ENCODE data around the gene FOXP1. TPM values are rescaled to one million over a fixed set of nuclear protein-coding genes. Genes with fewer than 3 reads are reported as not detected.

FOXP1 gene
- total RNA-seq, 1 experiment from 2014 or later = 75.3 TPM

GRCh38 chr3:71360764-71361163, 222.8 kb downstream of the FOXP1 start:
- Histone ChIP-seq H3K14ac (ENCODE audit: insufficient read depth, low read length) (no peak overlapping the region), H2BK15ac (ENCODE audit: low read depth, low read length) (no peak overlapping the region), H2BK12ac (ENCODE audit: insufficient read length, low read depth, low read length) (no peak overlapping the region), H3K23ac (ENCODE audit: insufficient read length, low read depth, low read length) (no peak overlapping the region), H2AFZ (ENCODE audit: low read length) (no peak overlapping the region), H4K20me1 (ENCODE audit: control insufficient read depth, insufficient read depth, insufficient read length) (no peaks in the 10 kb centered on the region), H2BK20ac (ENCODE audit: low read depth, low read length, poor library complexity, severe bottlenecking) (no peak overlapping the region), H3K4ac (ENCODE audit: low read depth, low read length) (no peak overlapping the region), H4K8ac (replicated peaks; ENCODE audit: insufficient read length, low read depth, low read length) (no peak overlapping the region), H2BK120ac (ENCODE audit: low read depth, low read length, poor library complexity, severe bottlenecking) (no peak overlapping the region), H3K18ac (ENCODE audit: insufficient read length, low read depth, low read length) (no peak overlapping the region), H3T11ph (ENCODE audit: low read length) (no peak overlapping the region), H3K79me2 (ENCODE audit: insufficient read depth, low read length) (no peaks in the 10 kb centered on the region), H3K9ac (ENCODE audit: extremely low read depth, insufficient read length, low read length) (no peak overlapping the region), H3K23me2 (ENCODE audit: insufficient read length, low read depth, low read length, poor library complexity, severe bottlenecking) (no peaks in the 10 kb centered on the region), H3K79me1 (ENCODE audit: insufficient read depth, low read depth, low read length, poor library complexity, severe bottlenecking) (no peaks in the 10 kb centered on the region), H3K4me2 (ENCODE audit: insufficient read depth, insufficient read length, low read length) (no peak overlapping the region), H4K91ac (ENCODE audit: insufficient read length, low read depth, low read length) (no peak overlapping the region), H2BK5ac (ENCODE audit: insufficient read length, low read length) (no peak overlapping the region), H3K27ac (ENCODE audit: insufficient read length, low read depth, low read length) (no peak overlapping the region), H2AK5ac (ENCODE audit: insufficient read length, low read length) (no peak overlapping the region), H3K4me1 (ENCODE audit: insufficient read depth, low read length) (no peaks in the 10 kb centered on the region; the same call in 1 of the 2 replicates), H3K56ac (ENCODE audit: insufficient read length, low read depth, low read length) (no peak overlapping the region), H4K5ac (ENCODE audit: insufficient read length, low read depth, low read length) (no peak overlapping the region), H3K9me3 (ENCODE audit: control insufficient read depth, low read depth, low read length) (no peaks in the 10 kb centered on the region), H3K27me3 (ENCODE audit: insufficient read depth, low read length) (no peaks in the 10 kb centered on the region)
- TF ChIP-seq, protein P1, sequence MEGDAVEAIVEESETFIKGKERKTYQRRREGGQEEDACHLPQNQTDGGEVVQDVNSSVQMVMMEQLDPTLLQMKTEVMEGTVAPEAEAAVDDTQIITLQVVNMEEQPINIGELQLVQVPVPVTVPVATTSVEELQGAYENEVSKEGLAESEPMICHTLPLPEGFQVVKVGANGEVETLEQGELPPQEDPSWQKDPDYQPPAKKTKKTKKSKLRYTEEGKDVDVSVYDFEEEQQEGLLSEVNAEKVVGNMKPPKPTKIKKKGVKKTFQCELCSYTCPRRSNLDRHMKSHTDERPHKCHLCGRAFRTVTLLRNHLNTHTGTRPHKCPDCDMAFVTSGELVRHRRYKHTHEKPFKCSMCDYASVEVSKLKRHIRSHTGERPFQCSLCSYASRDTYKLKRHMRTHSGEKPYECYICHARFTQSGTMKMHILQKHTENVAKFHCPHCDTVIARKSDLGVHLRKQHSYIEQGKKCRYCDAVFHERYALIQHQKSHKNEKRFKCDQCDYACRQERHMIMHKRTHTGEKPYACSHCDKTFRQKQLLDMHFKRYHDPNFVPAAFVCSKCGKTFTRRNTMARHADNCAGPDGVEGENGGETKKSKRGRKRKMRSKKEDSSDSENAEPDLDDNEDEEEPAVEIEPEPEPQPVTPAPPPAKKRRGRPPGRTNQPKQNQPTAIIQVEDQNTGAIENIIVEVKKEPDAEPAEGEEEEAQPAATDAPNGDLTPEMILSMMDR (conservative IDR thresholded peaks at IDR 0.05) = no peak
- no peaks in the 10 kb centered on the region for H3K9me3 Mint-ChIP-seq
- H3K4me3 Mint-ChIP-seq = no peak overlapping the region
- H3K27ac Mint-ChIP-seq = no peak overlapping the region
- H3K27me3 Mint-ChIP-seq (ENCODE audit: low read depth) = no peaks in the 10 kb centered on the region
- WGBS (ENCODE audit: extremely low coverage, insufficient read length, low lambda C conversion rate) = no CpG with 5 or more reads among the region's 2 CpGs
- peaks cover 0 to 2% of the 10 kb centered on the region in 2 experiments; a peak in 1 of 4 replicates for H3K4me1 Mint-ChIP-seq
- DNase-seq = no peak
- H3K36me3 Mint-ChIP-seq (ENCODE audit: insufficient read depth in 1 of 3, low read depth in 3 of 3) = no peaks in the 10 kb centered on the region

Data from H9 (cell line).